Panc1 (cell line): ENCODE data around the gene PPP2R5A. TPM values are rescaled to one million over a fixed set of nuclear protein-coding genes. Genes with fewer than 3 reads are reported as not detected.

ENCODE experiments used
- ATAC-seq: fragments of 200-7000 bp; cut with Tn5 transposase; 2 replicates; pipeline ENCODE4 v1.9.1; 2020; ENCODE audit warnings: mild to moderate bottlenecking, moderate library complexity
- BruUV-seq: library from RNA; stranded (reverse); fragments of 400-500 nt; replicated peaks from 2 replicates; lab custom pipeline; 2021; lab: Mats Ljungman, UMichigan
- CTCF ChIA-PET: fragments of 300-600 bp; sonication (Branson Sonifier 250); formaldehyde crosslinking; loops from one replicate; lab custom pipeline; 2022; ENCODE audit warnings: antibody characterized with exemption; lab: Charles Lee
- POLR2A ChIA-PET: fragments of 300-600 bp; sonication (Branson Sonifier 250); formaldehyde crosslinking; loops from one replicate; lab custom pipeline; 2022; ENCODE audit warnings: antibody characterized with exemption; lab: Charles Lee
- DNase-seq: peaks from one replicate; pipeline ENCODE4 v3.0.0-alpha.2; 2010; ENCODE audit warnings: low read depth, low spot score
- H3K27ac ChIP-seq: 2 replicates; pipeline ENCODE4 v1.5.1; 2011; ENCODE audit warnings: mild to moderate bottlenecking, low read length, inconsistent platforms
- H3K27me3 ChIP-seq: fragments of 200-500 bp; sonication (Bioruptor generic); 2 replicates; pipeline ENCODE4 v1.6.0; 2014; ENCODE audit warnings: low read length, inconsistent platforms; ENCODE audit not compliant: control insufficient read depth, insufficient read depth
- H3K36me3 ChIP-seq: fragments of 200-500 bp; sonication (Bioruptor generic); 2 replicates; pipeline ENCODE4 v1.5.1; 2014; ENCODE audit warnings: inconsistent platforms, mild to moderate bottlenecking, low read length, moderate library complexity; ENCODE audit not compliant: control insufficient read depth, insufficient read depth
- H3K4me1 ChIP-seq: 2 replicates; pipeline ENCODE4 v1.5.1; 2011; ENCODE audit warnings: inconsistent platforms, mild to moderate bottlenecking, low read length, moderate library complexity; ENCODE audit not compliant: control insufficient read depth, insufficient read depth
- H3K4me3 ChIP-seq, 2 experiments: 2 replicates each; pipeline ENCODE4 v1.5.1; 2011 to 2012; ENCODE audit warnings: low read depth in 2 of 2, low read length in 2 of 2, mild to moderate bottlenecking in 2 of 2, inconsistent platforms in 1 of 2, moderate library complexity in 1 of 2
- H3K9me3 ChIP-seq: fragments of 200-500 bp; sonication (Bioruptor generic); 2 replicates; pipeline ENCODE4 v1.5.1; 2014; ENCODE audit warnings: low read depth, mild to moderate bottlenecking, inconsistent platforms, low read length, moderate library complexity; ENCODE audit not compliant: control insufficient read depth, insufficient read depth
- POLR2AphosphoS5 ChIP-seq: IDR thresholded peaks from 2 replicates; pipeline ENCODE4 v1.6.1; 2012; ENCODE audit warnings: mild to moderate bottlenecking, low read depth, low read length, moderate library complexity
- SIN3A ChIP-seq: IDR thresholded peaks from 2 replicates; pipeline ENCODE4 v1.6.1; 2012; ENCODE audit warnings: low read depth, mild to moderate bottlenecking, low read length, moderate library complexity, borderline replicate concordance; ENCODE audit not compliant: insufficient read depth
- TCF7L2 ChIP-seq: IDR thresholded peaks from 2 replicates; pipeline ENCODE4 v1.6.1; 2011; ENCODE audit warnings: mild to moderate bottlenecking, low read depth, low read length, inconsistent platforms
- in situ Hi-C: cut with HindIII; loops from 2 replicates; pipeline ENCODE4 v1.10.0; 2016; ENCODE audit warnings: low sequenced_read_pairs, low pct_unique_long_range_greater_than_20kb
- intact Hi-C: fragments of 100-400 bp; cut with micrococcal nuclease; formaldehyde crosslinking; loops from one replicate; pipeline ENCODE4 v1.10.0; 2022; ENCODE audit not compliant: unreplicated experiment
- total RNA-seq: library from RNA; stranded (reverse); gene quantifications from one replicate; pipeline ENCODE4 v1.2.1, GENCODE V29; 2021; ENCODE audit not compliant: unreplicated experiment
- TF ChIP-seq, protein P1 (sequence below): fragments of 450-650 bp; IDR thresholded peaks from 2 replicates; pipeline ENCODE4 v1.5.1; 2017; ENCODE audit warnings: mild to moderate bottlenecking
- TF ChIP-seq, protein P2 (sequence below), 2 experiments: IDR thresholded peaks; 2 replicates each; pipeline ENCODE4 v1.6.1; 2011 to 2012; ENCODE audit warnings: low read depth in 2 of 2, control low read depth in 1 of 2, low read length in 1 of 2, mild to moderate bottlenecking in 1 of 2, moderate library complexity in 1 of 2; ENCODE audit not compliant: insufficient read depth in 1 of 2

PPP2R5A gene
- total RNA-seq, 1 experiment from 2014 or later, result 44.3 TPM

- no TSS peak for BruUV-seq
- Histone ChIP-seq H3K4me3 (no peak overlapping the region), H3K9me3 (no peaks in the 10 kb centered on the region), H3K4me1 (no peaks in the 10 kb centered on the region), H3K36me3 (peaks cover 14% of the 10 kb centered on the region; the same call in 1 of the 2 replicates), H3K27ac (no peak overlapping the region), H3K27me3 (no peaks in the 10 kb centered on the region)
- DNase-seq, result no peak
- ChIA-PET POLR2A (no interaction called here), CTCF (no interaction called here)
- no peak for ATAC-seq
- in situ Hi-C loops (no loop called here), intact Hi-C loops (no loop called here)
- TF ChIP-seq TCF7L2 (no peak), SIN3A (no peak), POLR2AphosphoS5 (no peak)
- TF ChIP-seq, protein P1, sequence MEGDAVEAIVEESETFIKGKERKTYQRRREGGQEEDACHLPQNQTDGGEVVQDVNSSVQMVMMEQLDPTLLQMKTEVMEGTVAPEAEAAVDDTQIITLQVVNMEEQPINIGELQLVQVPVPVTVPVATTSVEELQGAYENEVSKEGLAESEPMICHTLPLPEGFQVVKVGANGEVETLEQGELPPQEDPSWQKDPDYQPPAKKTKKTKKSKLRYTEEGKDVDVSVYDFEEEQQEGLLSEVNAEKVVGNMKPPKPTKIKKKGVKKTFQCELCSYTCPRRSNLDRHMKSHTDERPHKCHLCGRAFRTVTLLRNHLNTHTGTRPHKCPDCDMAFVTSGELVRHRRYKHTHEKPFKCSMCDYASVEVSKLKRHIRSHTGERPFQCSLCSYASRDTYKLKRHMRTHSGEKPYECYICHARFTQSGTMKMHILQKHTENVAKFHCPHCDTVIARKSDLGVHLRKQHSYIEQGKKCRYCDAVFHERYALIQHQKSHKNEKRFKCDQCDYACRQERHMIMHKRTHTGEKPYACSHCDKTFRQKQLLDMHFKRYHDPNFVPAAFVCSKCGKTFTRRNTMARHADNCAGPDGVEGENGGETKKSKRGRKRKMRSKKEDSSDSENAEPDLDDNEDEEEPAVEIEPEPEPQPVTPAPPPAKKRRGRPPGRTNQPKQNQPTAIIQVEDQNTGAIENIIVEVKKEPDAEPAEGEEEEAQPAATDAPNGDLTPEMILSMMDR, result no peak
- TF ChIP-seq, protein P2, sequence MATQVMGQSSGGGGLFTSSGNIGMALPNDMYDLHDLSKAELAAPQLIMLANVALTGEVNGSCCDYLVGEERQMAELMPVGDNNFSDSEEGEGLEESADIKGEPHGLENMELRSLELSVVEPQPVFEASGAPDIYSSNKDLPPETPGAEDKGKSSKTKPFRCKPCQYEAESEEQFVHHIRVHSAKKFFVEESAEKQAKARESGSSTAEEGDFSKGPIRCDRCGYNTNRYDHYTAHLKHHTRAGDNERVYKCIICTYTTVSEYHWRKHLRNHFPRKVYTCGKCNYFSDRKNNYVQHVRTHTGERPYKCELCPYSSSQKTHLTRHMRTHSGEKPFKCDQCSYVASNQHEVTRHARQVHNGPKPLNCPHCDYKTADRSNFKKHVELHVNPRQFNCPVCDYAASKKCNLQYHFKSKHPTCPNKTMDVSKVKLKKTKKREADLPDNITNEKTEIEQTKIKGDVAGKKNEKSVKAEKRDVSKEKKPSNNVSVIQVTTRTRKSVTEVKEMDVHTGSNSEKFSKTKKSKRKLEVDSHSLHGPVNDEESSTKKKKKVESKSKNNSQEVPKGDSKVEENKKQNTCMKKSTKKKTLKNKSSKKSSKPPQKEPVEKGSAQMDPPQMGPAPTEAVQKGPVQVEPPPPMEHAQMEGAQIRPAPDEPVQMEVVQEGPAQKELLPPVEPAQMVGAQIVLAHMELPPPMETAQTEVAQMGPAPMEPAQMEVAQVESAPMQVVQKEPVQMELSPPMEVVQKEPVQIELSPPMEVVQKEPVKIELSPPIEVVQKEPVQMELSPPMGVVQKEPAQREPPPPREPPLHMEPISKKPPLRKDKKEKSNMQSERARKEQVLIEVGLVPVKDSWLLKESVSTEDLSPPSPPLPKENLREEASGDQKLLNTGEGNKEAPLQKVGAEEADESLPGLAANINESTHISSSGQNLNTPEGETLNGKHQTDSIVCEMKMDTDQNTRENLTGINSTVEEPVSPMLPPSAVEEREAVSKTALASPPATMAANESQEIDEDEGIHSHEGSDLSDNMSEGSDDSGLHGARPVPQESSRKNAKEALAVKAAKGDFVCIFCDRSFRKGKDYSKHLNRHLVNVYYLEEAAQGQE (IDR thresholded peaks at IDR 0.05; ENCODE audit: insufficient read depth in 1 of 2, low read depth in 2 of 2, low read length in 1 of 2), result no peak
Observed at GRCh38 chr1:212346601-212347000, 61.4 kb downstream of the PPP2R5A start.

GRCh38 chr1:212351588-212352362 lies 66.6 kb downstream of the PPP2R5A start:
- intact Hi-C loops (no loop called here), in situ Hi-C loops (no loop called here)
- Histone ChIP-seq H3K4me3 (no peak overlapping the region), H3K9me3 (no peaks in the 10 kb centered on the region), H3K27ac (no peak overlapping the region), H3K27me3 (no peaks in the 10 kb centered on the region), H3K4me1 (no peaks in the 10 kb centered on the region), H3K36me3 (peaks cover 15% of the 10 kb centered on the region; the same call in 1 of the 2 replicates)
- DNase-seq (no peak), ATAC-seq (no peak)
- POLR2A ChIA-PET, result no interaction called here
- TF ChIP-seq, protein P2 (IDR thresholded peaks at IDR 0.05; ENCODE audit: insufficient read depth in 1 of 2, low read depth in 2 of 2, low read length in 1 of 2), result no peak
- TF ChIP-seq TCF7L2 (no peak), POLR2AphosphoS5 (no peak), SIN3A (no peak)
- TF ChIP-seq, protein P1, result no peak
- CTCF ChIA-PET, result no interaction called here
- no TSS peak for BruUV-seq
